GM12864 (cell line): ENCODE data around the gene PTPRCAP.

Source experiments
- DNase-seq: peaks from one replicate; pipeline ENCODE4 v3.0.0-alpha.2; 2011; ENCODE audit warnings: low read depth
- H3K4me3 ChIP-seq: 2 replicates; pipeline ENCODE4 v1.5.1; 2011; ENCODE audit warnings: mild to moderate bottlenecking, low read depth, low read length, control low read depth
- CTCF ChIP-seq: IDR thresholded peaks from 2 replicates; pipeline ENCODE4 v1.5.1; 2011; ENCODE audit warnings: low read depth, mild to moderate bottlenecking, moderate library complexity, low read length, control low read depth, inconsistent platforms; ENCODE audit errors: missing control alignments

PTPRCAP gene

GRCh38 chr11:67453816-67454732 is 16.6 kb upstream of the PTPRCAP start:
- H3K4me3 ChIP-seq: no peak overlapping the region
- DNase-seq: no peak
- TF ChIP-seq CTCF: no peak

GRCh38 chr11:67452141-67452952 is 14.9 kb upstream of the PTPRCAP start, which contains the start of gene GPR152:
GPR152 (minus strand) TSS chr11:67452729; CDS start chr11:67452724, 5 bp downstream.
- no peak for DNase-seq
- no peak for TF ChIP-seq CTCF
- H3K4me3 ChIP-seq: no peak within 1 kb of the TSS

GRCh38 chr11:67451658-67451976 is 14.1 kb upstream of the PTPRCAP start:
- DNase-seq: no peak
- no peak overlapping the region for H3K4me3 ChIP-seq
- TF ChIP-seq CTCF: no peak

- DNase-seq: no peak
Observed at GRCh38 chr11:67450796-67451657, 13.5 kb upstream of the PTPRCAP start.

GRCh38 chr11:67449116-67449844 is 11.8 kb upstream of the PTPRCAP start:
- no peak for DNase-seq
- TF ChIP-seq CTCF: no peak

More at GRCh38 chr11:67450796-67451657, 13.5 kb upstream of the PTPRCAP start:
- no peak for TF ChIP-seq CTCF
- H3K4me3 ChIP-seq: no peak overlapping the region

GRCh38 chr11:67448220-67448609 is 10.7 kb upstream of the PTPRCAP start:
- H3K4me3 ChIP-seq: no peak overlapping the region
- no peak for TF ChIP-seq CTCF
- no peak for DNase-seq

More at GRCh38 chr11:67449116-67449844, 11.8 kb upstream of the PTPRCAP start:
- H3K4me3 ChIP-seq: no peak overlapping the region
